ENCODE data around the gene SLC25A39. TPM values are rescaled to one million over a fixed set of nuclear protein-coding genes. Genes with fewer than 3 reads are reported as not detected.

SLC25A39 gene
- total and polyA plus RNA-seq, 2 of the 13 experiments (the other 11 are each of a cell fraction or from before 2014, with no cell fraction given) = 144 to 151 TPM

GRCh38 chr17:44308320-44308818, 16.3 kb downstream of the SLC25A39 start, which contains the start of gene RUNDC3A (continued):
- TF ChIP-seq CBX5 (CRISPR knock-in tag; IDR thresholded peaks at IDR 0.05; ENCODE audit: borderline replicate concordance) = no peak
- peak; percentile 70; the same call in 1 of the 2 replicates for TF ChIP-seq ZBTB26 (CRISPR knock-in tag; IDR thresholded peaks at IDR 0.05; ENCODE audit: borderline replicate concordance)
- TF ChIP-seq ZNF547 (CRISPR knock-in tag; IDR thresholded peaks at IDR 0.05) = peak; percentile 81; the same call in 1 of the 2 replicates
- 0 out of 2 replicates have a peak, but pooled peaks have one; percentile 25 for TF ChIP-seq PRDM15 (CRISPR knock-in tag; IDR thresholded peaks at IDR 0.05)
- TF ChIP-seq ELK4 (CRISPR knock-in tag; IDR thresholded peaks at IDR 0.05; ENCODE audit: borderline replicate concordance) = no peak
- TF ChIP-seq ZNF562 (CRISPR knock-in tag; IDR thresholded peaks at IDR 0.05; ENCODE audit: borderline replicate concordance) = no peak
- no peak for TF ChIP-seq ZMYM2 (CRISPR knock-in tag; IDR thresholded peaks at IDR 0.05)
- TF ChIP-seq FOXC1 (CRISPR knock-in tag; IDR thresholded peaks at IDR 0.05; ENCODE audit: borderline replicate concordance) = no peak; the same call in 1 of the 2 replicates
- no peak for TF ChIP-seq ASH2L (IDR thresholded peaks at IDR 0.05; ENCODE audit: insufficient read length, low read depth, low read length)
- no peak for TF ChIP-seq STAT6 (CRISPR knock-in tag; IDR thresholded peaks at IDR 0.05; ENCODE audit: borderline replicate concordance)
- no peak for TF ChIP-seq MIXL1 (CRISPR knock-in tag; IDR thresholded peaks at IDR 0.05)
- peak; percentile 65; the same call in 1 of the 2 replicates for TF ChIP-seq HOXD1 (CRISPR knock-in tag; IDR thresholded peaks at IDR 0.05)
- no peak for TF ChIP-seq ZBTB3 (CRISPR knock-in tag; IDR thresholded peaks at IDR 0.05; ENCODE audit: borderline replicate concordance, low read depth)
- no peak for TF ChIP-seq NFIC (IDR thresholded peaks at IDR 0.05; ENCODE audit: low read length)
- TF ChIP-seq HDAC2 (CRISPR knock-in tag; IDR thresholded peaks at IDR 0.05) = peak; percentile 67; the same call in 1 of the 2 replicates
- TF ChIP-seq CREB1 (IDR thresholded peaks at IDR 0.05) = peak; percentile 95
- TF ChIP-seq CREB1 (CRISPR knock-in tag; IDR thresholded peaks at IDR 0.05) = peak; percentile 94
- TF ChIP-seq ZNF737 (CRISPR knock-in tag; IDR thresholded peaks at IDR 0.05; ENCODE audit: borderline replicate concordance) = no peak
- peak; percentile 91; the same call in 1 of the 2 replicates for TF ChIP-seq EHMT2 (IDR thresholded peaks at IDR 0.05; ENCODE audit: borderline replicate concordance, low read depth, low read length)
- no peak for TF ChIP-seq NFE2L2 (IDR thresholded peaks at IDR 0.05; ENCODE audit: low read length)
- TF ChIP-seq IRF2 (CRISPR knock-in tag; IDR thresholded peaks at IDR 0.05) = peak; percentile 64; the same call in 1 of the 2 replicates
